ENCODE measurements around the gene GLIS1.
A peak's percentile ranks its signal among the peaks of the same experiment; 100 is the strongest.

The GLIS1 gene

DNA sequence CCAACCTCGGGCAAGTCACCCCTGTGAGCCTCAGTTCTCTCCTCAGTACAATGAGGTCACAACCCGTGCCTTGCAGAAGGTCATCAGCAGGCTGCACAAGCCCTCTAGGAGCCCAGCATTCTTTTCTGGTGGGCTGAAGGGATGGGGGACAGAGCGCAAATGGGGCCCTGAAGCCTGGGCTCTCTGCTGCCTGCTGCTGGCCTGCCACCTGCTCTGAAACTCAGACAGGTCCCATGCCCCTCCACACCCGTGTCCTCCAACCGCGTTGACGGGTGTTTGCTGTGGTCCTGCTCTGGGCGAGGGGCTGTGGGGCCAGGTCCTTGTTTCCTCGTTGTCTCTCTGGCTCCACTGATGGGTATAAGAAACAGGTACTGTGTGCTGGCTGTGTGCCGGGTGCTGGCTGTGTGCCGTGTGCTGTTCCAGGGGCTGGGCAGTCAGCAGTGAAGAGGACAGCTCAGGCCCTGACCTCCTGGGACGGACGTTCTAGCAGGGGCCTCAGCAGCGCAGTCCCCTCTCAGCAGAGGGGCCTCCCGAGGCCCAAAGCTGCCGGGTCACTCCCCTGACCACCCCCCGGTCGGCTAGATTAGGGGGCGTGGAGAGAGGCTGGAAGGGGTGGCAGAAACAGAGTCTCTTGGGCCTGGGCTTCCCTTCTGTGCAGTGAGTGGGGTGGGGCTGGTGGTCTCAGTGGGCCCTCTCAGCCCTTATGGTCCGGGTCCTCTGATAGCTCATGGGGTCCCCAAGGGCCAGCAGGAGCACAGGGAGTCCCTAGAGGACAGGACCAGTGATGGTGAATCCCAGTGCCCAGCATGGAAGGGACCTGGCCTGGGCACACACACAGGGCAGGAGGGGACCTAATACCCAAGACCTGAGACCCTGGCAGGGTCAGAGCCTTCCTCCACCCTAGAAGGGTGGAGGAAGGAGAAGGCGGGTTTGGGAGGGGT is 237.6 kb downstream of the GLIS1 start:
- no peak for DNase-seq

DNA sequence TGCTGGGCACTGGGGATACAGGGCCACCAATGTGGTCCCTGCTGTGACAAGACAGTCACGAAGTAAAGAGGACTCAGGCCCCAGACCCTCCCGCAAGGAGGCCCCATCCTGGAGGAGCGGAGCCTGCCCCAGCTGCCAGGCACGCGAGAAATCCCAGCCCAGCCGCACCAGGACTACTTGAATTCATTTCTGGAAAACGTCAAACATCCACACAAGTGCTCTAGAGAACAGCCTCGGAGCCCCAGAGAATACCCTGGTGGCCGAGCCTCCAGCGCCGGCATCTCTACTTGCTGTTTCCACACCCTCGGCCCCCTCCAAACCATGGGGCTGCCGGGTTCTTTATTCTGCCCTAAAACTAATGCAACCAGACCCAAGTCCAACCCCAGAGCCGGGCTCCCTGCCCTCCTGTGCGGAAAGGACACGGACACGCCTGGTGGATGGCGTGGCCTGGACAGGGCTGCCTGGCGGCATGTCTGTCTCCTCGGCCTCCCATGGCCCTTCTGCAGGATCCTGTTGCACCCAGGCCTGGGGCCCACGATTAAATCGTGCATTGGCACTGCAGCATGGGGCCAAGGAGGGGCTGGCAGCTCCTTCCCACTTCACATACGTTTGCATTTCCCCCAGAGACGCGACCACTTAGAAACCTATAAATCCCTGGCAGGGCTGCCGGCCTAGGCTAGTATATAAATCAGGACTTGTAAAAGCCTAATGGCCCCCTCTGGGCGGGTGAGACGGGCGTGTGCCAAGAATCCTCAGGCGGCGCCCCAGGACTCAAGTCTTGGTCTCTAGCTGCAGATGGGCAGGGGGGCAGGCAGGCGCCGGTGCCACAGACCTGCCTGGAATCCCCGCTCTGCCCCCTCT is 238.5 kb downstream of the GLIS1 start:
- no peak for DNase-seq

DNA sequence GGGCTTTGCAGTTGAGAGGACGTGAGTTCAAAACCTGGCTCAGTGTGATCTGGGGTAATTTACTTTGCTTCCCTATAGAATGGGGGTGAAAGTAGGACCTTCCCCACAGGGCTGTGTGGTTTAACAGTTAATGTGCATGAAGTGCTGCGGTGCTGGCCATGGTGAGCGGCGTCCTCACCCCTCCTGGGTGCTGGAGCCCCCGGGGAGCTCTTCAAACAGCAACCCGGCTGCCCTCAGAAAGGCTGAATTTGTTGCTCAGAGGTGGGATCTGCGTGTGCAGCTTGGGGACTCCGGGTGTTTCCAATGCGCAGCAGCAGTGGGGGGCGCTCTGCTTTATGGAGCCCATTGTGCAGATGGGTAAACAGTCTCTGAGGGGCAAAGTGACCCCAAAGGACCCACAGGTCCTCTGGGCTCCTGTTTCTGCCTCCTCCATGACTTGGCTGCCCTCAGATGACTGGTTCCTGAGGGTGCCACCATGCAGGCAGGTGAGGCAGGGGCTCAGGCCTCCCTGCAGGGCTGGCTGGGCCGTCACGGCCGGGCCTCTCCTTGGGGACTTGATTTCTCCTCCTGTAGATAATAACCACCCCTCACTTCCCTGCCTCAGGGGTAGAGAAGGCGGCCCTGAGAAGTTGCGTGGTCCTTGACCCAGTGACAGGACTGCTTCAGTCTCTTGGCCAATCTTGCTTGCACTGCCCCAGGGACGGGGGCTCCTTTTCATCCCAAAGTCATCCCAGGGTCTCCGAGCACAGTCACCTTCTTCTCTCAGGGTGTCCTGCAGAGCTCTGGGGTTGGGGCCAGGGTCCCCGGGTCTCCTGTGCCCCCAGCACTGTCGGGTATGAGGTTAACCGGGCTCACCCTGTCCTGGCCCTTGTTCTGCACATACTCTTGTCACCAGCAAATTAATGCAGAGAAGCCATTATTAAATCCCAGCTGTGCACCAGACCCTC is 239.4 kb downstream of the GLIS1 start:
- no peak for DNase-seq

DNA sequence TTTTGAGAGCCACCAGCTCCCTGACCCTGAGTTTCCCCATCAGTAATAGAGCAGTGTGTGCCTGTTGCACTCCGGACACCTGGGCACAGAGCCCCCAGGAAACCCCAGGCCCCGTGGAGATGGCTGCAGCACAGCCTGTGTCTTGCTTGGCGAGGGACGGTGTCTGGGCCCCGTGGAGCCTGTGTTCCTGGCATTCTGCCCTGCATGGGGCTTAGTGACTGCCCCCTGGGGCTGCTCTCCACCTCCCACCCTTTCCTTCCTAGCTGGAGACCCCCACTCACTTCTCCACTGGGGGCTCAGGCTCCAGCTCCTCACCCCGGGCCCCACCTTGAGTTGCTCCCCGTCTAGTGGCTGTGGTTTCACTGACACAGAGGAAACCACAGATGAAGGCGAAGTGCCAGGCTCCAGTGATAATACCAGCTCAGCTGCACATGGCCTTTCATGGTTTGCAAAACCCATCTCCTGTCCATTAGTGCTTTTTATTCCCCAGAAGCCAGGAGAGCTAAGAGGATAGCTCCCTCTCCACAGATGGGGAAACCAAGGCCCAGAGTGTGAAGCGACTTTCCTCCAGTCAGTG is 240.3 kb downstream of the GLIS1 start:
- DNase-seq: no peak

DNA sequence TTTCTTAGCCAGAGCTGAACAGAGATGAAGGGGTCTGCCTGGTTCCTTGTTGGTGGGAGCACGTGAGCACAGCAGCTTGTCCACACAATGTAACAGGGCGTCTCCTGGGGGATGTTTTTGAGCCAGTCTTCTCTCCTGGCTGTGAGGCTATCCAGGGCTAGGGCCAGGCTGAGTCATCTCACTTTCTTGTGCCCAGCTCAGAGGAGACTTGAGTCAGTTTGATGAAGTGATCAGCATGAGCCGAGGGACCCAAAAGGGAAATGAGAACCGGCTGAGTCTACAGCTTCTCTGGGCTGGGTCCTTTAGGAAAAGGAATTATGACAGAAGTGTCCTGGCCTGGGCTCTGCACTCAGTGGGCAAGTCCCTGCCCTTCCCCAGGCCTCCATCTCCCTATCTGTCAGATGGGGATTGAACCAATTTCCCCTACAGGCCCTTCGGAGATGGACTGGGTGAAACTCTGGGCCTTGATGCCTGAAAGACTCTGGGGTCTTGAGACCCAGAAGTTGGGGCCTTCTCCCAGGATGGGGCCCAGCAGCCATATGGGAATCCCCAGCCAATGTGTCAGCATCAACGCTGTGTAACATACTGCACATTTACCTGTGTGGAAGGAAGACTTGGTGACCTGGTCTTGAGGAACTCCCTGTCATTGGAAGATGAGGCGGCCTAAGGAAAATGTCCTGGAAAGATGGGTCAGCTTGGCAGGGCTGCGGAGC is 243.2 kb downstream of the GLIS1 start:
- DNase-seq: no peak

DNA sequence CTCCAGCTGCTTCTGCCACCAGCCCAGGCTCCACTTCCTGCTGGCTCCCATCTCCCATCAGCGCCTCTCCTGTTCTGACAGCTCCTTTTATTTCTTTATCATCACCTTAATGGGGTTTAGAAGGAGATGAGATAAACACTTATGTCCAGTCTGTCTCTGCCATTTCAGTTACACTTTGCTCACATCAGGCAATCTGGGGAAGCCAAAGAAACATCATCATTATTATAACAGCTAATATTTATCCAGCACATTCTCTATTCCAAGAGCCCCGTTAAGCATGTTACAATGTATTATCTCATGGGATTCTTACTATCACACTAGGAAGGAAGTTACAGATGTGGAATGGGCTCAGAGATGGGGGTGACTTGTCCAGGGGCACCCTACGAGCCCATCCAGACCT is 248.6 kb downstream of the GLIS1 start:
- no peak for DNase-seq

DNA sequence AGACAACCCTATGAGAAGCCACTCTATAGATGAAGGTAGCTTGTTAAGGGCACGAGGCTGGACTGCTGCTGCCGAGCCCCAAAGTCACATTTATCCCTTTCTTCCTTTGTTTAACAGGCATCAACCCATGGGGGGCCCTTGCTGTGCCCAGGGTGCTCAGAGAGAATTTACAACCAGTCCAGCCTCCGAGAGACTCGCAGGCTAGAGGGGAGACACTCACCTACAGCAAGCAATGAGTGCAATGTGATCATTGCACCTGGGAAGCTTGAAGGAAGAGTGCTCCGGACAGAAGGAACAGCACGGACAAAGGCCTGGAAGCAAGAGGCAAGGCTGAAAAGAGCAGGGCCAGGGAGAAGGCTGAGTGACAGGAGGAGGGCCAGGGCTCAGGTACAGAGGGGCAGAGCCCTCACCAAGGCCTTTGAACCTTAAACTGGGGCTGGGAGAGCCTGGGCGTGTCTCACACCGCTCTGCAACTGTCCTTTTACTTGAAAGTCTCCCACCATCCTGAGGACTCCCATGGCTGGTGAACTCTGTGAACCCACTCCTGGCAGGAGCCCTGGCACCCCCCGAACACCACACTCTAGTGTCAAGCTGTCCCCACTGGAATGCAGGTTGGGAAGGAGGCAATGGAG is 252.5 kb downstream of the GLIS1 start:
- DNase-seq: no peak

DNA sequence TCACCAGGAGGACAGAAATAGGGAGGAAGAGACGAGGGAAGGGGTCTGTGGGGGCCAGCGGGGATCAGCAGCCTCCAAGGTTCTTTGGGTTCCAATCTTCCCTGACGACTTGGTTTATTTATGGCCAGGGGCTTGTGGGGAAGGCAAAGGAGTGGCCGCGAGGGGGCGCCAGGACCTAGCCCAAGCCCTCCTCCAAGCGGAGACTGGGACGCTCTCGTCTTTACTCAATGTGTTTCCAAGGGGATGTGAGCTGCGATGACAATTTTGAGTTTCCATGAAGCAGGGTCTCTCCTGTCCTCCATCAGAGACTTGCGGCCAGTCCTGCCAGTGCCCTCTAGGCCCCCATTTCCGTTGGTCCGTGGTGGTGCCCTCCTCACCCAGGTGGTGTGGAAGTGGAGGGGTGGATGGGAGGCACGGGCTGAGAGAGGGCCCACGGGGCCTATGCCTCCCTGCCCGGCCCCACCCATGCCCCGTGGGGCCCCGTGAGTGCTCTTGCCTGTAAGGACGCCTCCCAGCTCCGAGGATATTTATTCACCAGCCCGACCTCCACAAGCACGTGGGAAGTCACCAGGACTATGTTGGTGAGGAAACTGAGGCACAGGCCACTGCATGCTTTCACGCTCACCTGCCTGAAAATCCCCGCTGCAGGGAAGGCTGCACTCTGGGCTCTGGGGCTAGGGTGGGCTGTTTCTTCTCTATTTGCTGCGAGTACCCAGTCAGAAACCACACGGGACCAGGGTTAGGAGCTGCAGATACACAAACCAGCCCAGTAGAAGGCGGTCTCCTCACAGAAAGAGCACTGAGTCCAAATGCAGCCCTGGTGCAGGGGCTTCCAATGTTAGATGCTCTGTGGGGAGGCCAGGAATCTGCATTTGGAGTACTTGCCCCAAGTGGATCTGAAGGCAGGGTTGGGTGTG is 253.2 kb downstream of the GLIS1 start:
- peak; percentile 85 for DNase-seq

DNA sequence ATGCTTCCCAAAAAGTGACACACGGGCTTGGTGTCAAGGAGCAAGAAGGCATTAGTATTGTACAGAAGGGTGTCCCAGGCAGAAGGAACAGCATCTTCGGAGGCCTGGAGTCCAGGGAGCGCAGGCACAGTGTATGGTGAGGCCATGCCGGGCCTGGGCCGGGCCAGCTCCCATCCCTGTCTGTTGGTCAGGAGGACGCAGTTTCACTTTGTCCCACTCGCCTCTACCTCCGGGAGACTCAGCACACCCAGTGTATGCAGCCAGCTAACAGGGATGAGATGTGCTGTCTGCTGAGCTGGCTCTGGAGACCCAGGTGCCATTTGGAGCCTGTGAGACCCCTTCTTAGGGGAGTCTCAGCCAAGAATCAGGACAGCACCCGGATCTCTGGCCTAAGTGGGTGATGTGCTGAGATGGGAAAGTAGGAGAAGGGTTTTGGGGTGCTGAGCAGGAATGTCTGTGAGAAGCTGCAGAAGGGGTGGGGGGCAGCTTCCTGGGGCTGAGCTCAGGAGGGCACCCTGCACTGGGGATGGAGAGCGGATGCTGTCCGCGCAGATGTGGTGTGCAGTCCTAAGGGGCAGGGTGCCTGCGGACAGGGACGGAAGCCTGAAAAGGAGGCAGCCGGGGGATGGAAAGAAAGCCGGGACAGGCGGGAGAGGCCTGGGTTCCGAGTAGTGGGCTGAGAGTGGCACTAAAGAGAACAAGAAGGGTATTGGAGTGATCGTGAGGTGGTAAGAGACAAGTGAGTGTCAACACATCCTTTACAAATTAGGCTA is 254.1 kb downstream of the GLIS1 start:
- DNase-seq: no peak

DNA sequence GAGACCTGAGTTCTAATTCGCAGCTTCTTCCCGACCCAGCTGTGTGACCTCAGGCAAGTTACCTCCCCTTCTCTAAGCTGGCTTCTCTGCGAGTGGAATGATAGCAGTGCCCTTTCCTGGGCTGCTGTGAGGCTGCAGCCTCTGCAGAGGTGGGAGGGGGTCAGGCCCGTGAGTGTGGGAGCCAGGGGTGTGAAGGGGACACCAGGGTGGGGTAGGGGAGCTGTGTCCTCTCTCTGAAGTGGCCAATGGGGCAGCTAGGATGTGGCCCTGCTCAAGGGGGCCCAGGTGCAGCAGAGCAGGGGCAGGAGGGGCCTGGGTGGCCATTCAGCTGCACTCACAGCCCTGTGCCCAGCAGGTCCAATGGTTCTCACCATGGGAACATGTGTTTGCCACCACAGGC is 255.3 kb downstream of the GLIS1 start:
- DNase-seq: no peak

DNA sequence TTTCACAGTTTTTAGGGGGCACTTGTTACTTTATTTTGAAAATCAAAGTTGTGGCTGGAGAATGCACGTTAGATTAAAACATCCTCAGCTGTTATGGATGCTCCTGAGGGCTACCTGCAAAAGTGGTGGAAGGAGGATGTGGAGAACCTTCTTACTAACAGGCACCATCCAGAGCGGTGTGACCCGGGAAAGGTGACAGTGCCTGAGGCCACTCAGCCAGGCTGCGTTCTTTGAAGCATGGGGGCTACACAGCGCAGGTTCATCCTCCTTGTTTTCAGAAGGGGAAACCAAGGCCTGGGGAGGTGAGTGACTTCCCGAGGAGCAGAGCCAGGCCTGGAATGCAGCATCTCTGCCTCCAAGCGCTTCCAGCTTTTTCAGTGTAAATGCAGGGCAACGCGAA is 255.8 kb downstream of the GLIS1 start:
- no peak for DNase-seq

DNA sequence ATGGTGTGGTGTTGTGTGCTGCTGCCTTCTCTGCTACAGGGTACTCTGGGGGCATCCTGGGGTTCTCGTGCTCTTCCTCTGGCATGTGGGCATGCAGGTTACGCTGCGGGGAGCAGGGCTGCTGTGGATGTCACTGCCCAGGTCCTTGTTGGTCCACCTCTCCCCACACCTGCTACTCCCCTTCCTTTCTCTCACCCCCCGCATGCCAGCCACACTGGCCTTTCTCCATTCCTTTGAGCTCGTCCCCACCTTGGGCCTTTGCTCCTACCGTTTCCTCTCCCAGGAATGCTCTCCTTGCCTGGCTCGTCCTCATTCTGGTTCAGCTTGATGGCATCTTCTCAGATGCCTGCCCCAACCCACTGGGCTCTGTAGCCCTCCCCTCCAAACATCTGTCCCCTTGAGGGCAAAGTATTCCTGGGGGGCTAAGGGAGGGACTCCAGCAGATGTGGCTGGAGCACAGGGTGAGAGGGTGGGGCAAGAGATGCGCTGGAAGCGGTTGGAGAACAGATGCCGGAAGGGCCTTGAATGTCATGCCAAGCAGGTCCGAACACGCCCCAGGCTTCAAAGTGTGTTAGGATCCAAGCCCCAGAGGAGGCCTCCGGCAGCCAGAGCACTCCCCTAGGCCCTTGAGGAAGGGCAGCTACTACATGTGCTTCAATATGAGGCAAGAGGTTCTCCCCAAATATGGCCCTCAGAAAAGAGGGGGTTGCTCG is 256.4 kb downstream of the GLIS1 start:
- no peak for DNase-seq

DNA sequence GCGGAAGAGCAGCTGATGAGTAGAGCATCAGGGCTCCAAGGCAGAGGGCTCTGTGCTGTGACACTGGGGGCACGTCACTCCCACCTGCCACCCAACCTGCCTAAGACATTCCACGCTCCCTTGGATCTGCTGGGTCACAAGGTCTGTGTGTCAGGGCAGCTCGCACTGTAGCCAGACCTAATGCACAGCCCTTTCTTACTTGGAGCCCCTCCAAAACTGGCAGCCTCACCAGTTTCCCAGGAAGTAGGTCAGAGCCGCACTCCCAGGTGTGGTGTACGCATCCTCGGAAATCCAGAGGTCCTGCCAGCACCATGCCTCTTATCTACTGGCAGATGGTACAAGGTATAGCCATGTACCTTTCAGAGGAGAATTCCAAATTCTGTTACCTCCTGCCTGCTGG is 257.5 kb downstream of the GLIS1 start:
- DNase-seq: no peak

DNA sequence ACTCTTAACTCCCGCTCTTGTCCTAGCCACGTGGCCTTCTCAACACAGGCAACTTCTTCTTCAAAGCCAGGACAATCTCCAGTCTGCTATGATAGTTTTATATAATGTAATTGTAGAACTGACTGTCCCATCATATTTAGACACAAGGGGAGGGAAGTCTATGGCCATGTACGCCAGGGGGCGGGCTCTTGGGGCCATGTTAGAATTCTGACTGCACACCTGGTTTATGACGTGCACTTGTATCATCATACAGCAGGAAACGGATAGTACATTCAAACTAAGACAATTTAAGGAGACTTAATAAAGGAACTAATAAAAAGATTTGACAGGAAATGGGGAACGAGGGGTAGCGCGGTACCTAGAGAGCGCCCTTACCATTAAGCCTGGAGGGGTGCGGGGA is 258.3 kb downstream of the GLIS1 start:
- no peak for DNase-seq

DNA sequence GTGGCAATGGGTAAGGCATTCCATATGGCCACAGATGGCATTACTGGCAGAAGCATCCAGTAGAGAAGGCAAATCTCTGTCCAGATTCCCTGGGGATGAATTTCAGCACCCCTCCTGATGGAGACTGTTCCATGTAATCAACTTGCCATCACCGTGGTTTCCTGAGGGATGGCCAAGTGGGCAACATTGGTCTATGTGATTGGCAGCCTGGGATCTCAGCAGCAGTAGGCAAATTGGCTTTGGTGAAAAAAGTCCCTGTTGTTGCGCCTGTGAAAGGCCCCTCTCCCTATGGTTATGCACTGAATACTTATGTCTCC is 260.5 kb downstream of the GLIS1 start:
- no peak for DNase-seq

DNA sequence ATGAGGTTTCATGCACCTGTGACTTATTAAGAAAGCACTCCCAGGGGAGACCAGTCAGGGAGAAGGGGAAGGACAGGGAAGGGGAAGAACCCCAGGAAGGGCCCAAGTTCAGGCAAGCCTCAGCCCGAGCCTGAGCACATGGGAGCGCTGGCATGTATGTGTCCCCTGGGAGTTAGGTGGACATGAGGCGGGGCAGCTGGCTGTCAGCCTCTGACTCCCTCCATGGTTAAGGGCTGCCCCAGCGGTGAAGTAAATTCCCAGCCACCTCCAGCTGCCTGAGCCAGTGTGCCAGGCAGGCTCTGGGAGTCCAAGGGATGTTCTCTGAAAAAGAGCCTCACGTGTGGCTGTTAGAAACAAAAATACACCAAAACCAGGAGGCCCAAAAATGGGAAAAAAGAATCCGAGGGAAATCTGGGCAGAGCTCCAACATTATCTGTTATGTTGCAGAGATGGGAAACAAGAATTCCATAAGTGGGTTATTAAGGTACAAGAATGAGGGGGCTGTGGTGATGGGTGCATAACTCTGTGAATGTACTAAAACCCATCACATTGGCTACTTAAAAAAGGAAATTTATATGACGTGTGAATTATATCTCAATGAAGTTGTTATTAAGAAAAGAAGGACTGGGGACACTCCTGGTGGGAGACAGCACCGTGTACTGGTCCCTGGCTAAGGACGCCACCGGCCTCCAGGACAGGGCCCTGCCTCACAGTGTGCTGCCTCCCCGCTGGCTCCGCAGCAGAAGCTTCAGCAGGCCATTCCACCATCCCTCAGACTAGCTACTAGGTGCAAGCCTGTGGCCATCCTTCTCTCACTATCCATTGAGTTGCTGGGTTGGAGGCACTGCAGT is 261.1 kb downstream of the GLIS1 start:
- no peak for DNase-seq

DNA sequence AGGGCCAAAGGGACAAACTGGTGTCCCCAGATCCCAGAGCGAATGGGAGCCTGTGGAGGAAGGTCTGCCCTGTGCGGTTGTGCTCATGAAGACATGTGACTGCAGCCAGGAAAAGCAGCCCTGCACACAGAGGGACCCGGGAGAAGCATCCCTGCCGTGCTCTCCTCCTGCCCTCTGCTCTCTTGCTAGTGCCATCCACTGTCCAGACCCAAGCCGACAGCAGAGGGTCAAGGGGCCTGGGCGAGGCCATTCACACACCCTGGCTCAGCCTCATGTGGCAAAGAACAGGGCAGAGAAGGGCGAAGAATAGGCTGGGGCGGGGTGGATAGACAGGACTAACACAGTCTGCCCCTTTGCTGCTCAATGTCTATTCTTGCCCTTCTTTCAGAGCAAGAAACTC is 262.4 kb downstream of the GLIS1 start:
- no peak for DNase-seq

DNA sequence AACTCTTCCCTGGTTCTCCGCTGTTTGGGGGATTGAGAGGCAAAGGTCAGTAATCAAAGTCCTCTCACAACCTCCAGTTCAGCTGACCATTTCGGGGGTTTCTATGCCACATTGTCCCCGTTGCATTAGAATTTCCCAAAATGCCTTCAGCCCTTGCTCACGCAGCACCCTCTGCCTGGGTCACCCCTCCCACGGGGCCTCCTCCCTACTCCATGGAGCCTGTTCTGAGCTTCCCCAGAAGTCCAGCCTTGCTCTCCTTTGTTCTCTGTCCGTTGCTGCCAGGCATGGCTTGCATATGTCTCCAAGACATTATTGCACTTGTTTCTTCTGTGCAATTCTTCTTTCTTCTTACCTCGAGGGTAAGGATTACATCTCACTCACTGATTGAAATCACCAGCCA is 263.3 kb downstream of the GLIS1 start:
- no peak for DNase-seq
